GM12878 (cell line): ENCODE results near the gene RNF169.

Experiments
- CEBPB ChIP-seq, 2 experiments: fragments of 150-350 bp in 1 of 2; IDR thresholded peaks; 2 replicates each; pipeline ENCODE4 v1.6.1; 2012 to 2014; ENCODE audit warnings: low read depth in 2 of 2, low read length in 2 of 2, borderline replicate concordance in 1 of 2, inconsistent platforms in 1 of 2
- CTCF ChIP-seq, 3 experiments: IDR thresholded peaks in 2 of 3; conservative IDR thresholded peaks in 1 of 3; 2 replicates each; pipeline ENCODE4 v1.5.1; 2011; ENCODE audit warnings: low read depth in 3 of 3, low read length in 3 of 3, mild to moderate bottlenecking in 3 of 3, control low read depth in 2 of 3, moderate library complexity in 2 of 3, inconsistent platforms in 1 of 3, mixed read lengths in 1 of 3; ENCODE audit not compliant: control insufficient read depth in 2 of 3, insufficient read depth in 1 of 3; ENCODE audit errors: extremely low read depth in 1 of 3
- EP300 ChIP-seq, 2 experiments: fragments of 150-350 bp in 1 of 2; IDR thresholded peaks; 2 replicates each; pipeline ENCODE4 v1.6.1; 2011 to 2012; ENCODE audit warnings: low read depth in 2 of 2, low read length in 2 of 2, borderline replicate concordance in 1 of 2, improper control_type of control experiment in 1 of 2, inconsistent platforms in 1 of 2; ENCODE audit not compliant: control insufficient read depth in 1 of 2
- GATAD2B ChIP-seq: fragments of 450-650 bp; conservative IDR thresholded peaks from 2 replicates; pipeline ENCODE4 v1.6.1; 2017; ENCODE audit warnings: low read depth, mild to moderate bottlenecking, moderate library complexity
- MAX ChIP-seq: IDR thresholded peaks from 2 replicates; pipeline ENCODE4 v1.6.1; 2012; ENCODE audit warnings: low read depth, low read length, improper control_type of control experiment
- POLR2A ChIP-seq: IDR thresholded peaks from 2 replicates; pipeline ENCODE4 v1.6.1; 2011; ENCODE audit warnings: low read depth, mild to moderate bottlenecking, low read length
- POLR2AphosphoS2 ChIP-seq: IDR thresholded peaks from 2 replicates; pipeline ENCODE4 v1.6.1; 2011; ENCODE audit warnings: low read depth, mild to moderate bottlenecking, low read length, improper control_type of control experiment, moderate library complexity
- POLR2AphosphoS5 ChIP-seq: IDR thresholded peaks from 2 replicates; pipeline ENCODE4 v1.6.1; 2011; ENCODE audit warnings: mild to moderate bottlenecking, low read length, inconsistent platforms
- RAD21 ChIP-seq: IDR thresholded peaks from 2 replicates; pipeline ENCODE4 v1.6.1; 2011; ENCODE audit warnings: mild to moderate bottlenecking, low read depth, low read length, moderate library complexity; ENCODE audit not compliant: insufficient read depth
- RAD51 ChIP-seq: fragments of 450-650 bp; IDR thresholded peaks from 2 replicates; pipeline ENCODE4 v1.6.1; 2016; ENCODE audit warnings: moderate library complexity, mild to moderate bottlenecking, inconsistent platforms
- TARDBP ChIP-seq: IDR thresholded peaks from 2 replicates; pipeline ENCODE4 v1.6.1; 2016; ENCODE audit warnings: borderline replicate concordance
- TF ChIP-seq, protein P1 (sequence below): IDR thresholded peaks from 2 replicates; pipeline ENCODE4 v1.6.1; 2012; ENCODE audit warnings: low read length, inconsistent platforms
- TF ChIP-seq, protein P2 (sequence below): IDR thresholded peaks from 2 replicates; pipeline ENCODE4 v1.6.1; 2012; ENCODE audit warnings: improper control_type of control experiment, low read depth, low read length; ENCODE audit not compliant: insufficient replicate concordance

GRCh38 chr11:74721479-74721835, 27.2 kb upstream of the RNF169 start:
- no peak for TF ChIP-seq TARDBP
- no peak for TF ChIP-seq CTCF (IDR thresholded peaks at IDR 0.05 in 2 of 3, conservative IDR thresholded peaks at IDR 0.05 in 1 of 3; ENCODE audit: control insufficient read depth in 2 of 3, extremely low read depth in 1 of 3, insufficient read depth in 1 of 3, low read depth in 3 of 3, low read length in 3 of 3)
- TF ChIP-seq, protein P1, sequence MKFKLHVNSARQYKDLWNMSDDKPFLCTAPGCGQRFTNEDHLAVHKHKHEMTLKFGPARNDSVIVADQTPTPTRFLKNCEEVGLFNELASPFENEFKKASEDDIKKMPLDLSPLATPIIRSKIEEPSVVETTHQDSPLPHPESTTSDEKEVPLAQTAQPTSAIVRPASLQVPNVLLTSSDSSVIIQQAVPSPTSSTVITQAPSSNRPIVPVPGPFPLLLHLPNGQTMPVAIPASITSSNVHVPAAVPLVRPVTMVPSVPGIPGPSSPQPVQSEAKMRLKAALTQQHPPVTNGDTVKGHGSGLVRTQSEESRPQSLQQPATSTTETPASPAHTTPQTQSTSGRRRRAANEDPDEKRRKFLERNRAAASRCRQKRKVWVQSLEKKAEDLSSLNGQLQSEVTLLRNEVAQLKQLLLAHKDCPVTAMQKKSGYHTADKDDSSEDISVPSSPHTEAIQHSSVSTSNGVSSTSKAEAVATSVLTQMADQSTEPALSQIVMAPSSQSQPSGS = no peak
- TF ChIP-seq POLR2A = no peak
- TF ChIP-seq RAD51 = no peak
- no peak for TF ChIP-seq GATAD2B
- no peak for TF ChIP-seq POLR2AphosphoS5
- no peak for TF ChIP-seq CEBPB (IDR thresholded peaks at IDR 0.05; ENCODE audit: borderline replicate concordance in 1 of 2, low read depth in 2 of 2, low read length in 2 of 2)
- no peak for TF ChIP-seq RAD21
- no peak for TF ChIP-seq EP300 (IDR thresholded peaks at IDR 0.05; ENCODE audit: borderline replicate concordance in 1 of 2, control insufficient read depth in 1 of 2, low read depth in 2 of 2, low read length in 2 of 2)
- no peak for TF ChIP-seq MAX
- TF ChIP-seq, protein P2, sequence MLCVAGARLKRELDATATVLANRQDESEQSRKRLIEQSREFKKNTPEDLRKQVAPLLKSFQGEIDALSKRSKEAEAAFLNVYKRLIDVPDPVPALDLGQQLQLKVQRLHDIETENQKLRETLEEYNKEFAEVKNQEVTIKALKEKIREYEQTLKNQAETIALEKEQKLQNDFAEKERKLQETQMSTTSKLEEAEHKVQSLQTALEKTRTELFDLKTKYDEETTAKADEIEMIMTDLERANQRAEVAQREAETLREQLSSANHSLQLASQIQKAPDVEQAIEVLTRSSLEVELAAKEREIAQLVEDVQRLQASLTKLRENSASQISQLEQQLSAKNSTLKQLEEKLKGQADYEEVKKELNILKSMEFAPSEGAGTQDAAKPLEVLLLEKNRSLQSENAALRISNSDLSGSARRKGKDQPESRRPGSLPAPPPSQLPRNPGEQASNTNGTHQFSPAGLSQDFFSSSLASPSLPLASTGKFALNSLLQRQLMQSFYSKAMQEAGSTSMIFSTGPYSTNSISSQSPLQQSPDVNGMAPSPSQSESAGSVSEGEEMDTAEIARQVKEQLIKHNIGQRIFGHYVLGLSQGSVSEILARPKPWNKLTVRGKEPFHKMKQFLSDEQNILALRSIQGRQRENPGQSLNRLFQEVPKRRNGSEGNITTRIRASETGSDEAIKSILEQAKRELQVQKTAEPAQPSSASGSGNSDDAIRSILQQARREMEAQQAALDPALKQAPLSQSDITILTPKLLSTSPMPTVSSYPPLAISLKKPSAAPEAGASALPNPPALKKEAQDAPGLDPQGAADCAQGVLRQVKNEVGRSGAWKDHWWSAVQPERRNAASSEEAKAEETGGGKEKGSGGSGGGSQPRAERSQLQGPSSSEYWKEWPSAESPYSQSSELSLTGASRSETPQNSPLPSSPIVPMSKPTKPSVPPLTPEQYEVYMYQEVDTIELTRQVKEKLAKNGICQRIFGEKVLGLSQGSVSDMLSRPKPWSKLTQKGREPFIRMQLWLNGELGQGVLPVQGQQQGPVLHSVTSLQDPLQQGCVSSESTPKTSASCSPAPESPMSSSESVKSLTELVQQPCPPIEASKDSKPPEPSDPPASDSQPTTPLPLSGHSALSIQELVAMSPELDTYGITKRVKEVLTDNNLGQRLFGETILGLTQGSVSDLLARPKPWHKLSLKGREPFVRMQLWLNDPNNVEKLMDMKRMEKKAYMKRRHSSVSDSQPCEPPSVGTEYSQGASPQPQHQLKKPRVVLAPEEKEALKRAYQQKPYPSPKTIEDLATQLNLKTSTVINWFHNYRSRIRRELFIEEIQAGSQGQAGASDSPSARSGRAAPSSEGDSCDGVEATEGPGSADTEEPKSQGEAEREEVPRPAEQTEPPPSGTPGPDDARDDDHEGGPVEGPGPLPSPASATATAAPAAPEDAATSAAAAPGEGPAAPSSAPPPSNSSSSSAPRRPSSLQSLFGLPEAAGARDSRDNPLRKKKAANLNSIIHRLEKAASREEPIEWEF = no peak
- no peak for TF ChIP-seq POLR2AphosphoS2
